Thyroid gland (tissue), 4 donors: ENCODE data around the gene VPS4A.

Experiments
- POLR2A ChIP-seq, 2 donors: fragments of 450-650 bp; IDR thresholded peaks; one replicate each; pipeline ENCODE4 v1.6.1; 2017; ENCODE audit warnings: antibody characterized with exemption in 2 of 2, mild to moderate bottlenecking in 2 of 2, moderate library complexity in 1 of 2
- TF ChIP-seq, protein P1 (sequence below), 6 experiments: fragments of 200-600 bp in 3 of 6; fragments of 450-650 bp in 3 of 6; sonication (generic) in 3 of 6; IDR thresholded peaks; one replicate each; pipeline ENCODE4 v1.5.1; 2016 to 2019; ENCODE audit warnings: antibody characterized with exemption in 6 of 6, mild to moderate bottlenecking in 2 of 6, inconsistent platforms in 1 of 6, moderate library complexity in 1 of 6

- TF ChIP-seq, protein P1, sequence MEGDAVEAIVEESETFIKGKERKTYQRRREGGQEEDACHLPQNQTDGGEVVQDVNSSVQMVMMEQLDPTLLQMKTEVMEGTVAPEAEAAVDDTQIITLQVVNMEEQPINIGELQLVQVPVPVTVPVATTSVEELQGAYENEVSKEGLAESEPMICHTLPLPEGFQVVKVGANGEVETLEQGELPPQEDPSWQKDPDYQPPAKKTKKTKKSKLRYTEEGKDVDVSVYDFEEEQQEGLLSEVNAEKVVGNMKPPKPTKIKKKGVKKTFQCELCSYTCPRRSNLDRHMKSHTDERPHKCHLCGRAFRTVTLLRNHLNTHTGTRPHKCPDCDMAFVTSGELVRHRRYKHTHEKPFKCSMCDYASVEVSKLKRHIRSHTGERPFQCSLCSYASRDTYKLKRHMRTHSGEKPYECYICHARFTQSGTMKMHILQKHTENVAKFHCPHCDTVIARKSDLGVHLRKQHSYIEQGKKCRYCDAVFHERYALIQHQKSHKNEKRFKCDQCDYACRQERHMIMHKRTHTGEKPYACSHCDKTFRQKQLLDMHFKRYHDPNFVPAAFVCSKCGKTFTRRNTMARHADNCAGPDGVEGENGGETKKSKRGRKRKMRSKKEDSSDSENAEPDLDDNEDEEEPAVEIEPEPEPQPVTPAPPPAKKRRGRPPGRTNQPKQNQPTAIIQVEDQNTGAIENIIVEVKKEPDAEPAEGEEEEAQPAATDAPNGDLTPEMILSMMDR (IDR thresholded peaks at IDR 0.05): no peak
- TF ChIP-seq POLR2A (IDR thresholded peaks at IDR 0.05): no peak
Observed at GRCh38 chr16:69328854-69329316, 17.7 kb downstream of the VPS4A start.
